Right kidney (tissue), 1 donor: ENCODE data around the gene ME3.

ENCODE experiments used
- DNase-seq: peaks from one replicate; pipeline ENCODE4 v3.0.0-alpha.2; 2016

Gene ME3

GRCh38 chr11:86486261-86487030, 186.0 kb downstream of the ME3 start:
- DNase-seq: no peak

GRCh38 chr11:86484795-86485166, 187.6 kb downstream of the ME3 start:
- no peak for DNase-seq

GRCh38 chr11:86483940-86484794, 188.2 kb downstream of the ME3 start:
- no peak for DNase-seq

GRCh38 chr11:86483610-86483939, 188.8 kb downstream of the ME3 start:
- DNase-seq: no peak

GRCh38 chr11:86482692-86483091, 189.7 kb downstream of the ME3 start:
- DNase-seq: no peak

GRCh38 chr11:86481399-86481798, 191.0 kb downstream of the ME3 start:
- DNase-seq: no peak

GRCh38 chr11:86478348-86478747, 194.1 kb downstream of the ME3 start:
- no peak for DNase-seq

GRCh38 chr11:86477495-86478155, 194.8 kb downstream of the ME3 start:
- DNase-seq: no peak

GRCh38 chr11:86476109-86476861, 196.1 kb downstream of the ME3 start:
- no peak for DNase-seq

GRCh38 chr11:86475027-86475426, 197.4 kb downstream of the ME3 start:
- DNase-seq: no peak

- no peak for DNase-seq
Measured at GRCh38 chr11:86473991-86474833, 198.2 kb downstream of the ME3 start.

GRCh38 chr11:86469491-86470388, 202.7 kb downstream of the ME3 start:
- no peak for DNase-seq

- no peak for DNase-seq
Measured at GRCh38 chr11:86468169-86468568, 204.2 kb downstream of the ME3 start.

GRCh38 chr11:86464509-86465221, 207.8 kb downstream of the ME3 start:
- no peak for DNase-seq

- DNase-seq: no peak
Measured at GRCh38 chr11:86463955-86464354, 208.5 kb downstream of the ME3 start.

- DNase-seq: no peak
Measured at GRCh38 chr11:86463120-86463519, 209.3 kb downstream of the ME3 start.

- no peak for DNase-seq
Measured at GRCh38 chr11:86461892-86462291, 210.5 kb downstream of the ME3 start.

- DNase-seq: no peak
Measured at GRCh38 chr11:86460461-86461385, 211.7 kb downstream of the ME3 start.
